ENCODE data around the gene BARHL1.

DNA sequence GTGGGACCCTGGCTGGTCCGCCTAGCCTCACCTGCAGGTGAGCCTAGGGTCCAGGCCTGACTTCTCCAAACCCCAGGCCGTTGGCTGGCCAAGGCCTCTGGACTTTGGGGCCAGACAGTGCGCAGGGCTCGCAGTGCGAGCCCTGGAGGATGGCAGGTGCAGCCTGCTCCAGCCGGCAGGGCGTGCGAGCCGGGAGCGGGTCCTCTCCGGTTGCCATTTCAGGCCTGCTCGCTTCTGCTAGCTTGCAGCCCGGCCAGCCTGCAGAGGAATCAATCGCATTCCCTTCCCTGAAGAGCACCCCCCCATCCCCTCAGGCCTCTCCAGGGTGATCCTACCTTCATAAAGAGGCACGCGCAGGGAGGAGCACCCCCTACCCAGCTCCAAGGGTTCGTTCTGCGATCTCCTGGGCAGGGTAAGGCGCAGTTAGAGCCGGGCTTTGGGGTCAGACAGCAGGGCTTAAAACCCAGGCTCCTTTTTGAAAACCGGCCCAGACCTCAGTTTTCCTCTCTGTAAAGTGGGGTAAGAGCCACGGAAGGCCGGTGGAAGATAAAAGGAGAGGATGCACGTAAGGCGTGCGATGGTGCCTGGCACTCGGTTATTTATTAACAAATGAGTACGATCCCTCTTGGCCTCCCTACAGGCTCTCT, 6.2 kb downstream of the BARHL1 start:
- TF ChIP-seq, protein P1, sequence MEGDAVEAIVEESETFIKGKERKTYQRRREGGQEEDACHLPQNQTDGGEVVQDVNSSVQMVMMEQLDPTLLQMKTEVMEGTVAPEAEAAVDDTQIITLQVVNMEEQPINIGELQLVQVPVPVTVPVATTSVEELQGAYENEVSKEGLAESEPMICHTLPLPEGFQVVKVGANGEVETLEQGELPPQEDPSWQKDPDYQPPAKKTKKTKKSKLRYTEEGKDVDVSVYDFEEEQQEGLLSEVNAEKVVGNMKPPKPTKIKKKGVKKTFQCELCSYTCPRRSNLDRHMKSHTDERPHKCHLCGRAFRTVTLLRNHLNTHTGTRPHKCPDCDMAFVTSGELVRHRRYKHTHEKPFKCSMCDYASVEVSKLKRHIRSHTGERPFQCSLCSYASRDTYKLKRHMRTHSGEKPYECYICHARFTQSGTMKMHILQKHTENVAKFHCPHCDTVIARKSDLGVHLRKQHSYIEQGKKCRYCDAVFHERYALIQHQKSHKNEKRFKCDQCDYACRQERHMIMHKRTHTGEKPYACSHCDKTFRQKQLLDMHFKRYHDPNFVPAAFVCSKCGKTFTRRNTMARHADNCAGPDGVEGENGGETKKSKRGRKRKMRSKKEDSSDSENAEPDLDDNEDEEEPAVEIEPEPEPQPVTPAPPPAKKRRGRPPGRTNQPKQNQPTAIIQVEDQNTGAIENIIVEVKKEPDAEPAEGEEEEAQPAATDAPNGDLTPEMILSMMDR (IDR thresholded peaks at IDR 0.05) = no peak
- TF ChIP-seq POLR2A (IDR thresholded peaks at IDR 0.05) = no peak

Measured in Peyer's patch (tissue), 4 donors.